Neutrophil (primary cell): ENCODE measurements around the gene EIF4A3.

Experiments
- H3K27ac ChIP-seq: fragments of 200-600 bp; sonication (generic); 2 replicates; pipeline ENCODE4 v1.5.1; 2016; ENCODE audit warnings: mild to moderate bottlenecking, moderate library complexity
- H3K27me3 ChIP-seq: fragments of 200-600 bp; sonication (generic); 2 replicates; pipeline ENCODE4 v1.6.0; 2016; ENCODE audit warnings: mild to moderate bottlenecking
- H3K36me3 ChIP-seq: fragments of 200-600 bp; sonication (generic); 2 replicates; pipeline ENCODE4 v1.5.1; 2017
- H3K4me1 ChIP-seq, 2 experiments: fragments of 200-600 bp in 1 of 2; sonication (generic) in 1 of 2; 1 replicate in 1 of 2; 2 replicates in 1 of 2; pipeline versions ENCODE4 v1.5.1 to v1.6.1; 2013 to 2016; ENCODE audit warnings: low read depth in 1 of 2, low read length in 1 of 2, mild to moderate bottlenecking in 1 of 2, moderate library complexity in 1 of 2; ENCODE audit not compliant: control insufficient read depth in 1 of 2, insufficient read depth in 1 of 2
- H3K4me3 ChIP-seq, 2 experiments: fragments of 200-600 bp in 1 of 2; sonication (generic) in 1 of 2; 1 replicate in 1 of 2; 2 replicates in 1 of 2; pipeline ENCODE4 v1.5.1; 2013 to 2016; ENCODE audit warnings: low read depth in 1 of 2, low read length in 1 of 2, mild to moderate bottlenecking in 1 of 2, moderate library complexity in 1 of 2
- H3K9me3 ChIP-seq: fragments of 200-600 bp; sonication (generic); 2 replicates; pipeline ENCODE4 v1.5.1; 2016
- TF ChIP-seq, protein P1 (sequence below): fragments of 200-600 bp; sonication (generic); IDR thresholded peaks from 2 replicates; pipeline ENCODE4 v1.5.1; 2016; ENCODE audit warnings: antibody characterized with exemption

EIF4A3 gene

DNA sequence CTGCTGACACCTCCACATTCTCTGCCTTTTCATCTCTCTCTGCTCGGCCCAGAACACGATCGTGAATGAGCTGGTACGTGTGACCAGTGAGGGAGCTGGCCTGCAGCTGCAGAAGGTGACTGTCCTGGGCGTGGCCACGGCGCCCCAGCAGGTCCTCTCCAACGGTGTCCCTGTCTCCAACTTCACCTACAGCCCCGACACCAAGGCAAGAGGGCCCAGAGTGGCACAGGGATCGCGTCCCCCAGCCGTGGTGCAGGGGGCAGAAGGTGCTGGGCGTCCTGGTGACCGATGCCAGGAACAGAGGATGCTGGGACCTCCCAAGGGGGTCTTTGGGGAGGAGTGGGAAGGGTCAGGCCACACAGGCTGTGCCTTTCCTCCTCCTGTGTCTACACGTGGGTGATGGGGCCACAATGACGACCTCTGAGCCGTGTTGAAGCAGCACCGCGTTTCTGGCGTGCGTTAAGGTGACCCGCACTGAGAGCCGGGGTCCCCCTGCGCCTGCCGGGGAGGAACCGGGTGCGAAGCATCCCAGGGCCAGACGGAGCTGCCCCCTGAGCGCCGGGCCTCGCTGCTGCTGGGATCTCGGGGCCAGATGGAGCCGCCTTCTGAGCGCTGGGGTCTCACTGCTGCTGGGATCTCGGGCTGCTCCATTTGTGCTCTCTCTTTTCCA is 28.2 kb downstream of the EIF4A3 start:
- H3K36me3 ChIP-seq: peaks cover 14% of the 10 kb centered on the region
- H3K4me3 ChIP-seq: no peak overlapping the region
- H3K4me1 ChIP-seq: no peaks in the 10 kb centered on the region
- H3K27me3 ChIP-seq: no peaks in the 10 kb centered on the region
- no peaks in the 10 kb centered on the region for H3K9me3 ChIP-seq
- H3K27ac ChIP-seq: no peak overlapping the region
- TF ChIP-seq, protein P1, sequence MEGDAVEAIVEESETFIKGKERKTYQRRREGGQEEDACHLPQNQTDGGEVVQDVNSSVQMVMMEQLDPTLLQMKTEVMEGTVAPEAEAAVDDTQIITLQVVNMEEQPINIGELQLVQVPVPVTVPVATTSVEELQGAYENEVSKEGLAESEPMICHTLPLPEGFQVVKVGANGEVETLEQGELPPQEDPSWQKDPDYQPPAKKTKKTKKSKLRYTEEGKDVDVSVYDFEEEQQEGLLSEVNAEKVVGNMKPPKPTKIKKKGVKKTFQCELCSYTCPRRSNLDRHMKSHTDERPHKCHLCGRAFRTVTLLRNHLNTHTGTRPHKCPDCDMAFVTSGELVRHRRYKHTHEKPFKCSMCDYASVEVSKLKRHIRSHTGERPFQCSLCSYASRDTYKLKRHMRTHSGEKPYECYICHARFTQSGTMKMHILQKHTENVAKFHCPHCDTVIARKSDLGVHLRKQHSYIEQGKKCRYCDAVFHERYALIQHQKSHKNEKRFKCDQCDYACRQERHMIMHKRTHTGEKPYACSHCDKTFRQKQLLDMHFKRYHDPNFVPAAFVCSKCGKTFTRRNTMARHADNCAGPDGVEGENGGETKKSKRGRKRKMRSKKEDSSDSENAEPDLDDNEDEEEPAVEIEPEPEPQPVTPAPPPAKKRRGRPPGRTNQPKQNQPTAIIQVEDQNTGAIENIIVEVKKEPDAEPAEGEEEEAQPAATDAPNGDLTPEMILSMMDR: no peak

DNA sequence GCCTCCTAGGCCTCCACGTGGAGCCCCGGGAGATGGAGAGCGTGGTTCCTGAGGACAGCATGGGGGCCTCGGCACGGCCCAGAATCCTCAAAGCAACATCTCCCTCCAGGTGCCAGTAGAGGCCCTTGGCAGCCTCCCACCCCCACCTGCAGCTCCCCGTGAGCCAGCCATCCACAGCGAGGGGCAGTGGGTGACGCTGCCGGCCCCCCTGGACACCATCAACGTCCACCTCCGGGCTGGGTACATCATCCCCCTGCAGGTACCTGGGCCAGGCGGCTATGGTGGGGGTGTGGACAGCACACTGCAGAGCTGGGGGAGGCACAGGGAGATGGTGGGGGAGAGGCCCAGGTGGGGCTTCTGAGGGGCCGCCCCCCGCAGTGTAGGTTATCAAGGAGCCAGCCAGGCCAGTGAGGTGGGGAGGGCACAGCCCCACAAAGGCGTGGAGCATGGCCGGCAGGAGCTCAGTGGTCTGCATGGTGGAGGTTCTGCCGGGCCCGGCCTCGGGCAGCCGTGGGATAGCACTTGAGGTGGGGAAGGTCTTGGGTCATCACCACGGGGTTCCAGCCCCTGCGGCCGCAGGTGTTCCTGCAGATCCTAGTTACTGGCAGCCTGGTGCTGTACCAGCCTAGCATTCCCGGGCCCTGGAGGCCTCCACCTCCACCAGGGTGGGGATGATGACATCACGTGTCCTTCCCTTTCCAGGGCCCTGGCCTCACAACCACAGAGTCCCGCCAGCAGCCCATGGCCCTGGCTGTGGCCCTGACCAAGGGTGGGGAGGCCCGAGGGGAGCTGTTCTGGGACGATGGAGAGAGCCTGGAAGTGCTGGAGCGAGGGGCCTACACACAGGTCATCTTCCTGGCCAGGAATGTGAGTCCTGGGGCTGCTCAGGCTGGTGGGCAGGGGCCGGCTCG is 29.2 kb downstream of the EIF4A3 start:
- Histone ChIP-seq H3K9me3 (no peaks in the 10 kb centered on the region), H3K4me3 (no peak overlapping the region), H3K27ac (no peak overlapping the region), H3K4me1 (no peaks in the 10 kb centered on the region), H3K36me3 (peaks cover 14% of the 10 kb centered on the region), H3K27me3 (no peaks in the 10 kb centered on the region)
- TF ChIP-seq, protein P1: no peak

DNA sequence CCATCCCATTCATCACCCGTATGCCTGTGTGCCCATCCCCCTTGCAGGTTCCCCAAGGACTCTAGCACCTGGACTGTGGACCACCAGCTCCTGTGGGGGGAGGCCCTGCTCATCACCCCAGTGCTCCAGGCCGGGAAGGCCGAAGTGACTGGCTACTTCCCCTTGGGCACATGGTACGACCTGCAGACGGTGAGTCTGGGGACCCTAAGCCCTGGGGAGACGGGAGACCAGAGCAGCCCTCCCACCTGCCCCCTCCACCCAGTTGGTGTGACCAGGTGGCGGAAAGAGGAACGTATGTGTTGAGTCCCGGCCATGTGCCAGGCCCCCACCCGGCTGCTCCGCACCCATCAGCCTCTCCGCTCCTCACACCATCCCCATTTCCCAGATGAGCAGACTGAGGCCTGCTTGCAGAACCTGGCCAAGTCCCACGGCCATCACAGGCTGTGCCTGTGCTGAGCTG is 30.0 kb downstream of the EIF4A3 start:
- H3K4me1 ChIP-seq: no peaks in the 10 kb centered on the region
- no peak overlapping the region for H3K27ac ChIP-seq
- H3K9me3 ChIP-seq: no peaks in the 10 kb centered on the region
- H3K27me3 ChIP-seq: no peaks in the 10 kb centered on the region
- no peak overlapping the region for H3K4me3 ChIP-seq
- TF ChIP-seq, protein P1: no peak
- peaks cover 14% of the 10 kb centered on the region for H3K36me3 ChIP-seq

DNA sequence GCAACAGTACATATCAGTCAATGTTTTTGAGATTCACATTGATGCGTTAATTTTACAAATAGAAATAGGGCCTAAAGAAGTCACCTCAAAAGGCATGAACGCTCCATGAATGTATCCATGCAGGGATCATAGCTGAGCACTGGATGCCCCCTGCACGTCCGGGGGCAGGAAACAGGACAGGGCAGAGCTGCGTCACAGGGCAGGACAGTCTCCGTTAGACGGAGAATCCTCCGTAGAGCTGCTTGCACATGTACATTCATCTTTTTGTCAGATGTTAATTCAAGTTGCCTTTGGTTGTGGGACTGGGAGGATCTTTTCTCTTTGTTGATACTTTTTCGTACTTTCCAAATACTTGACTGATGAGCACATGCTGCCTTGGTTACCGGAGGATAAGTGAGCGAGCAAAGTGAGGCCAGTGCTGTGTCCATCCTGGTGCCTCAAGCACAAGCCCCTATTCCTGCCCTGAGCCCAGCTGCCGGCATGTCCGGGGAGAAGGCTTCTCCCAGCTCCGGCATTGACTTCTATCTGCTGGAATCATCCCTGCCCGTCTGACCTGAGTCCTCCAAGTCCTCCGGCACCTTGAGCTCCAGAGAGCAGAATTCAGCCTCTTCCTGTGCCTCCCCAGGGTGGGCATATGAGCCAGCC is 30.5 kb downstream of the EIF4A3 start:
- H3K4me1 ChIP-seq: no peaks in the 10 kb centered on the region
- H3K4me3 ChIP-seq: no peak overlapping the region
- peaks cover 14% of the 10 kb centered on the region for H3K36me3 ChIP-seq
- H3K27me3 ChIP-seq: no peaks in the 10 kb centered on the region
- H3K27ac ChIP-seq: no peak overlapping the region
- TF ChIP-seq, protein P1: no peak
- H3K9me3 ChIP-seq: no peaks in the 10 kb centered on the region

DNA sequence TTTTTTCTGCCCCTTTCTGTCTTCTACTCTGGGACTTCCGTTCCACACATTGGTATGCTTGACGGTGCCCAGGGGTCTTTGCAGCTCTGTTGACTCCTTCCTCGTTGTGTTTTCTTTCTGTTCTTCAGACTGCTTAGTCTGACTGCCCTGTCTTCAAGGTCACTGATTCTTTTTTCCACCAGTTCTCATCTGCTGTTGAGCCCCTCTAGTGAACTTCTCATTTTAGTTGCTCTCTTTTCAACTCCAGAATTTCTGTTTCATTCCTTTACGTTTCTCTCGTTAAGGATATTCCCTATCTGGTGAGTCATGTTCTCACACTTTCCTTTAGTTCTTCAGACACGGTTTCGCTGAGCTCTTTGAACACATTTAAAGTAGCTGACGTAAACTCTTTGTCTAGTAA is 31.8 kb downstream of the EIF4A3 start:
- Histone ChIP-seq H3K4me3 (no peak overlapping the region), H3K27me3 (no peaks in the 10 kb centered on the region), H3K4me1 (no peaks in the 10 kb centered on the region), H3K27ac (no peak overlapping the region), H3K9me3 (no peaks in the 10 kb centered on the region), H3K36me3 (peaks cover 14% of the 10 kb centered on the region)
- TF ChIP-seq, protein P1: no peak
